ENCODE measurements around the gene HLA-DQB1. TPM values are rescaled to one million over a fixed set of nuclear protein-coding genes. Genes with fewer than 3 reads are reported as not detected.

Gene HLA-DQB1
- total and polyA plus RNA-seq, 2 donors (not counting 1 experiment from before 2014, with no cell fraction given) = not detected

DNA sequence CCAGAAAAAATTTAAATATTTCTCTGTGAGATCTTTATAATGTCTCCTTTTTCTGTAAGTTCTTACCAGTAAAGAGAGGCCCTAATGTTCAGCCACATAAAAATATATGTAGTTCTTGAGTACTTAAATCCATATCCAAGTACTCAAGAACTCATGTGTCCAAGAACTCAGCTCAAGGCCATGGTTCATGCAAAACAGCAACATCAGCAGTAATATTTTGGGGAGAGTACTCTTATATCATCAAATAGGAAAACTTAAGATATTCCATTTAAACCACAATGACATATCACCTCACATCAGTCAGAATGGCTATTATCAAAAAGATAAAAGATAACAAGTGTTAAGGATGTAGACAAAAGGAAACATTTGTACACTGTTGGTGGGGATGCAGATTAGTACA is 3.4 kb upstream of the HLA-DQB1 start:
- DNase-seq (ENCODE audit: low read depth in 2 of 2) = no peak
- H4K20me1 ChIP-seq (ENCODE audit: control insufficient read depth, extremely low read depth, insufficient read depth, low read length) = no peaks in the 10 kb centered on the region
- no peak overlapping the region for H3K4me3 ChIP-seq (replicated peaks in 1 of 4; ENCODE audit: control extremely low read depth in 1 of 4, insufficient read depth in 1 of 4, low read depth in 3 of 4, low read length in 4 of 4)
- H3K9me3 ChIP-seq (ENCODE audit: control insufficient read depth, insufficient read depth, low read depth, low read length) = no peaks in the 10 kb centered on the region
- TF ChIP-seq EZH2 (IDR thresholded peaks at IDR 0.05; ENCODE audit: low read length, missing control alignments) = no peak
- TF ChIP-seq, protein P1, sequence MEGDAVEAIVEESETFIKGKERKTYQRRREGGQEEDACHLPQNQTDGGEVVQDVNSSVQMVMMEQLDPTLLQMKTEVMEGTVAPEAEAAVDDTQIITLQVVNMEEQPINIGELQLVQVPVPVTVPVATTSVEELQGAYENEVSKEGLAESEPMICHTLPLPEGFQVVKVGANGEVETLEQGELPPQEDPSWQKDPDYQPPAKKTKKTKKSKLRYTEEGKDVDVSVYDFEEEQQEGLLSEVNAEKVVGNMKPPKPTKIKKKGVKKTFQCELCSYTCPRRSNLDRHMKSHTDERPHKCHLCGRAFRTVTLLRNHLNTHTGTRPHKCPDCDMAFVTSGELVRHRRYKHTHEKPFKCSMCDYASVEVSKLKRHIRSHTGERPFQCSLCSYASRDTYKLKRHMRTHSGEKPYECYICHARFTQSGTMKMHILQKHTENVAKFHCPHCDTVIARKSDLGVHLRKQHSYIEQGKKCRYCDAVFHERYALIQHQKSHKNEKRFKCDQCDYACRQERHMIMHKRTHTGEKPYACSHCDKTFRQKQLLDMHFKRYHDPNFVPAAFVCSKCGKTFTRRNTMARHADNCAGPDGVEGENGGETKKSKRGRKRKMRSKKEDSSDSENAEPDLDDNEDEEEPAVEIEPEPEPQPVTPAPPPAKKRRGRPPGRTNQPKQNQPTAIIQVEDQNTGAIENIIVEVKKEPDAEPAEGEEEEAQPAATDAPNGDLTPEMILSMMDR (conservative IDR thresholded peaks at IDR 0.05 in 1 of 2, IDR thresholded peaks at IDR 0.05 in 1 of 2; ENCODE audit: low read depth in 1 of 2, low read length in 2 of 2) = no peak
- no peak overlapping the region for H2AFZ ChIP-seq (ENCODE audit: low read length)
- no peaks in the 10 kb centered on the region for H3K4me1 ChIP-seq (ENCODE audit: control insufficient read depth, extremely low read depth, insufficient read depth, low read length)
- H3K27ac ChIP-seq (ENCODE audit: insufficient read depth, low read length) = no peak overlapping the region
- H3K79me2 ChIP-seq (ENCODE audit: control insufficient read depth, insufficient read depth, low read length) = no peaks in the 10 kb centered on the region
- no peak overlapping the region for H3K9ac ChIP-seq (ENCODE audit: insufficient read depth, low read length)
- H3K27me3 ChIP-seq (ENCODE audit: control insufficient read depth, insufficient read depth, low read length) = peaks cover 4% of the 10 kb centered on the region
- H3K4me2 ChIP-seq (ENCODE audit: extremely low read depth, insufficient read depth, low read length) = no peak overlapping the region
- no peaks in the 10 kb centered on the region for H3K36me3 ChIP-seq (ENCODE audit: control insufficient read depth, insufficient read depth, low read length)

DNA sequence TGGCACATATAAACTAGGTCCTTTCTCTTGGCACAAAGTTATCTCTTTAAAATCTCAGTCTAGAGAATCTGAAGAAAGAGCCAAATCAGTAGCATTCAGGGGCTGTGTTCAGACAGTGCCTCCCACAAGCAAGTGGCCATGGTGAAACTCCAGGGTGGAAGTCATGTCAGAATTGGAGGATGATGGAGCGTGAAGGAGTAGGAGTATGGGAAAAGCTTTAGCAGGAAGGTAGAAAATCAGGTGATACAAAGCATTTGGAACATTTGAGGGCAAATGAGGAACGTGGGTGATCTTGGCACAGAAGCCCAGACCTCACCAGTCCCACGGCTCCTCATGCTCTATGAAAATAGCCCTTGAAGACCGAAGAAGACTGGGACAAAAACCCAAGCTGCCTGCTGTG is 2.8 kb upstream of the HLA-DQB1 start:
- Histone ChIP-seq H3K4me2 (ENCODE audit: extremely low read depth, insufficient read depth, low read length) (no peak overlapping the region), H3K27ac (ENCODE audit: insufficient read depth, low read length) (no peak overlapping the region), H3K79me2 (ENCODE audit: control insufficient read depth, insufficient read depth, low read length) (no peaks in the 10 kb centered on the region), H3K36me3 (ENCODE audit: control insufficient read depth, insufficient read depth, low read length) (no peaks in the 10 kb centered on the region), H3K9ac (ENCODE audit: insufficient read depth, low read length) (no peak overlapping the region), H3K4me3 (replicated peaks in 1 of 4; ENCODE audit: control extremely low read depth in 1 of 4, insufficient read depth in 1 of 4, low read depth in 3 of 4, low read length in 4 of 4) (no peak overlapping the region), H2AFZ (ENCODE audit: low read length) (no peak overlapping the region), H3K4me1 (ENCODE audit: control insufficient read depth, extremely low read depth, insufficient read depth, low read length) (no peaks in the 10 kb centered on the region), H3K9me3 (ENCODE audit: control insufficient read depth, insufficient read depth, low read depth, low read length) (no peaks in the 10 kb centered on the region), H3K27me3 (ENCODE audit: control insufficient read depth, insufficient read depth, low read length) (peaks cover 4% of the 10 kb centered on the region), H4K20me1 (ENCODE audit: control insufficient read depth, extremely low read depth, insufficient read depth, low read length) (no peaks in the 10 kb centered on the region)
- TF ChIP-seq EZH2 (IDR thresholded peaks at IDR 0.05; ENCODE audit: low read length, missing control alignments) = no peak
- TF ChIP-seq, protein P1 (conservative IDR thresholded peaks at IDR 0.05 in 1 of 2, IDR thresholded peaks at IDR 0.05 in 1 of 2; ENCODE audit: low read depth in 1 of 2, low read length in 2 of 2) = no peak
- DNase-seq (ENCODE audit: low read depth in 2 of 2) = no peak

DNA sequence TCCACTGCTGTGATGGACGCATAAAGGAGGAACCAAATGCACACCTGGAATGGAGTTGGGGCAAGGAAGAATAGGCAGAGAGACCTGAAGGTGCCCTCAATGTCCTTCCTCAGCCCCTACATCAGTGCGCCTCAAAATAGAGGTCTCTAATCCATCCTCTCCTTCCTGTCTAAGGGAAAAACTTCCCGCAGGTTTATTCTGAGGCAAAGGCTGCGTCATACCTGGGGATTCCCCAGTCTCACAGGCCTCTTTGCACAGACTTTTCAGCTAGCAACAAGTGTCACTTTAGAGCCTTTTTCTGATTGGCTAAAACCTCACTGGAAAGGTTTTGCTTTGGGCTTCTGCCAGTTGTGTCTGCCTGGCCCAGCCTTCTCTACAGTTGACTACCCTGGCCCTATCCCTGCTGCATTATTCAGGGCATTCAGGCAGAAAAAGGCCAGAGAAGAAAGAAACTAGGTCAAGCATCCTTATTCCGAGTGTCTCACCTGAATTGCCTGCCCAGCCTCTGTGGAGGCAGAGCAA is 1.8 kb upstream of the HLA-DQB1 start:
- no peaks in the 10 kb centered on the region for H3K9me3 ChIP-seq (ENCODE audit: control insufficient read depth, insufficient read depth, low read depth, low read length)
- no peak overlapping the region for H3K9ac ChIP-seq (ENCODE audit: insufficient read depth, low read length)
- H3K4me3 ChIP-seq (replicated peaks in 1 of 4; ENCODE audit: control extremely low read depth in 1 of 4, insufficient read depth in 1 of 4, low read depth in 3 of 4, low read length in 4 of 4) = no peak overlapping the region
- H3K4me2 ChIP-seq (ENCODE audit: extremely low read depth, insufficient read depth, low read length) = no peak overlapping the region
- no peaks in the 10 kb centered on the region for H3K79me2 ChIP-seq (ENCODE audit: control insufficient read depth, insufficient read depth, low read length)
- H3K36me3 ChIP-seq (ENCODE audit: control insufficient read depth, insufficient read depth, low read length) = no peaks in the 10 kb centered on the region
- H3K4me1 ChIP-seq (ENCODE audit: control insufficient read depth, extremely low read depth, insufficient read depth, low read length) = no peaks in the 10 kb centered on the region
- H4K20me1 ChIP-seq (ENCODE audit: control insufficient read depth, extremely low read depth, insufficient read depth, low read length) = no peaks in the 10 kb centered on the region
- H3K27ac ChIP-seq (ENCODE audit: insufficient read depth, low read length) = no peak overlapping the region
- TF ChIP-seq, protein P1 (conservative IDR thresholded peaks at IDR 0.05 in 1 of 2, IDR thresholded peaks at IDR 0.05 in 1 of 2; ENCODE audit: low read depth in 1 of 2, low read length in 2 of 2) = no peak
- TF ChIP-seq EZH2 (IDR thresholded peaks at IDR 0.05; ENCODE audit: low read length, missing control alignments) = no peak
- no peak overlapping the region for H2AFZ ChIP-seq (ENCODE audit: low read length)
- H3K27me3 ChIP-seq (ENCODE audit: control insufficient read depth, insufficient read depth, low read length) = peaks cover 4% of the 10 kb centered on the region
- DNase-seq (ENCODE audit: low read depth in 2 of 2) = no peak

Data from fibroblast of lung (primary cell).